RWPE2 (cell line): ENCODE measurements around the gene TRIP10.

ENCODE experiments used
- ATAC-seq: fragments of 200-7000 bp; cut with Tn5 transposase; 3 replicates; pipeline ENCODE4 v1.9.1; 2021; ENCODE audit warnings: low read depth
- DNase-seq: peaks from one replicate; pipeline ENCODE4 v3.0.0-alpha.2; 2020; ENCODE audit warnings: low spot score
- H3K27ac ChIP-seq: fragments of 450-650 bp; 2 replicates; pipeline ENCODE4 v1.5.1; 2017; ENCODE audit warnings: mild to moderate bottlenecking; ENCODE audit not compliant: poor library complexity, severe bottlenecking
- H3K27me3 ChIP-seq: fragments of 250-450 bp; sonication (Bioruptor Pico); 2 replicates; pipeline ENCODE4 v1.5.1; 2021; ENCODE audit warnings: mild to moderate bottlenecking, moderate library complexity; ENCODE audit not compliant: insufficient read depth, poor library complexity, severe bottlenecking
- H3K36me3 ChIP-seq: fragments of 250-450 bp; sonication (Bioruptor Pico); 2 replicates; pipeline ENCODE4 v1.5.1; 2020; ENCODE audit warnings: low read depth, mild to moderate bottlenecking, moderate library complexity
- H3K4me1 ChIP-seq: fragments of 250-450 bp; sonication (Bioruptor Pico); 2 replicates; pipeline ENCODE4 v1.5.1; 2021; ENCODE audit warnings: mild to moderate bottlenecking, moderate library complexity; ENCODE audit not compliant: insufficient read depth, poor library complexity, severe bottlenecking
- H3K4me3 ChIP-seq: fragments of 250-450 bp; sonication (Bioruptor Pico); 2 replicates; pipeline ENCODE4 v1.5.1; 2021; ENCODE audit warnings: mild to moderate bottlenecking, moderate library complexity; ENCODE audit not compliant: severe bottlenecking
- H3K9me3 ChIP-seq: fragments of 250-450 bp; sonication (Bioruptor Pico); 2 replicates; pipeline ENCODE4 v1.5.1; 2021; ENCODE audit warnings: mild to moderate bottlenecking, moderate library complexity; ENCODE audit not compliant: severe bottlenecking
- CTCF ChIP-seq: fragments of 450-650 bp; IDR thresholded peaks from one replicate; pipeline ENCODE4 v1.5.1; 2017; ENCODE audit warnings: mild to moderate bottlenecking, moderate library complexity; ENCODE audit not compliant: poor library complexity, severe bottlenecking

The TRIP10 gene

GRCh38 chr19:6778386-6778785 is 38.9 kb downstream of the TRIP10 start:
- Histone ChIP-seq H3K27ac (no peak overlapping the region), H3K4me3 (no peak overlapping the region), H3K27me3 (no peaks in the 10 kb centered on the region), H3K4me1 (no peaks in the 10 kb centered on the region), H3K9me3 (no peaks in the 10 kb centered on the region), H3K36me3 (no peaks in the 10 kb centered on the region)
- DNase-seq: no peak
- TF ChIP-seq CTCF: no peak
- no peak for ATAC-seq

- no peak for DNase-seq
- ATAC-seq: no peak
- Histone ChIP-seq H3K4me1 (no peaks in the 10 kb centered on the region), H3K9me3 (no peaks in the 10 kb centered on the region), H3K36me3 (no peaks in the 10 kb centered on the region), H3K27ac (no peak overlapping the region), H3K4me3 (no peak overlapping the region), H3K27me3 (no peaks in the 10 kb centered on the region)
- no peak for TF ChIP-seq CTCF
Observed at GRCh38 chr19:6779206-6779605, 39.7 kb downstream of the TRIP10 start.

- H3K9me3 ChIP-seq: no peaks in the 10 kb centered on the region
- no peak overlapping the region for H3K27ac ChIP-seq
- H3K27me3 ChIP-seq: no peaks in the 10 kb centered on the region
- TF ChIP-seq CTCF: no peak
- no peaks in the 10 kb centered on the region for H3K4me1 ChIP-seq
- H3K4me3 ChIP-seq: no peak overlapping the region
- ATAC-seq (no peak), DNase-seq (no peak)
- no peaks in the 10 kb centered on the region for H3K36me3 ChIP-seq
Observed at GRCh38 chr19:6787393-6787792, 47.9 kb downstream of the TRIP10 start.

- H3K36me3 ChIP-seq: no peaks in the 10 kb centered on the region
Observed at GRCh38 chr19:6788896-6789295, 49.4 kb downstream of the TRIP10 start.

More at GRCh38 chr19:6788896-6789295, 49.4 kb downstream of the TRIP10 start:
- no peak for TF ChIP-seq CTCF
- Histone ChIP-seq H3K4me1 (no peaks in the 10 kb centered on the region), H3K27me3 (no peaks in the 10 kb centered on the region), H3K4me3 (no peak overlapping the region), H3K27ac (no peak overlapping the region), H3K9me3 (no peaks in the 10 kb centered on the region)
- no peak for DNase-seq
- no peak for ATAC-seq
